Fibroblast of pulmonary artery (primary cell): Measurements from ENCODE around the gene CCNJL.

ENCODE experiments used
- DNase-seq: peaks from one replicate; pipeline ENCODE4 v3.0.0-alpha.2; 2010; ENCODE audit warnings: low read depth
- H3K4me3 ChIP-seq: replicated peaks from 2 replicates; pipeline ENCODE4 v1.5.1; 2011; ENCODE audit warnings: low read depth, mild to moderate bottlenecking, control low read depth, low read length, moderate library complexity
- TF ChIP-seq, protein P1 (sequence below): IDR thresholded peaks from 2 replicates; pipeline ENCODE4 v1.5.1; 2011; ENCODE audit warnings: mild to moderate bottlenecking, control low read depth, low read length, inconsistent platforms; ENCODE audit errors: missing control alignments

CCNJL gene

DNA sequence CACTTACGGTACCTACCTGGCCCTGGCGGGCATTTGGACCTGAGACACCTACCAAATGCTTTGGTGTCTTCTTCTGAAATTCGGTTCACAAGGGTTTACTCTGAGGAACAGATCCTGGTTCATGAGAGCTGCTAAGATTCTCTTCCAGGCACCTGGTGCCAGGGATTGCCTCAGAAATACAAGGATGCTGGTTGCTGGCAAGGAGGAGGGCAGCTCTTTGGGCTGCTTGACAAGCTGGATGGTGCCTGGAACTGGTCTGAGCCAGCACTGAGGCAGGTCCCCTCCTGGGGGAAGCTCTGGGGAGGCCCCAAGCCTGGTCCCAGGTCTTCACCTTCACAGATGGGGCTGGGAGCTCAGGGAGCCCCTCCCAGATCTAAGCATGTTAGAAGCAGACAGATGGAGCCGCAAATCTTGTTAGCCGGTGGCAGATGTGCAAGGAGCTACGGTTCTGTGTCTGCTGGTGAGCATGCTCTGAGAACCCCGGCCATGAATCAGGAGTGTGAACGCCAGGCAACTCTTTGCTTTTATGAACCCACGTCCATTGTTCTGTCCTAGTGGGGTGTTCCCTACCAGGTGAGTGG lies 66.8 kb downstream of the CCNJL start:
- DNase-seq: no peak
- no peak overlapping the region for H3K4me3 ChIP-seq
- TF ChIP-seq, protein P1, sequence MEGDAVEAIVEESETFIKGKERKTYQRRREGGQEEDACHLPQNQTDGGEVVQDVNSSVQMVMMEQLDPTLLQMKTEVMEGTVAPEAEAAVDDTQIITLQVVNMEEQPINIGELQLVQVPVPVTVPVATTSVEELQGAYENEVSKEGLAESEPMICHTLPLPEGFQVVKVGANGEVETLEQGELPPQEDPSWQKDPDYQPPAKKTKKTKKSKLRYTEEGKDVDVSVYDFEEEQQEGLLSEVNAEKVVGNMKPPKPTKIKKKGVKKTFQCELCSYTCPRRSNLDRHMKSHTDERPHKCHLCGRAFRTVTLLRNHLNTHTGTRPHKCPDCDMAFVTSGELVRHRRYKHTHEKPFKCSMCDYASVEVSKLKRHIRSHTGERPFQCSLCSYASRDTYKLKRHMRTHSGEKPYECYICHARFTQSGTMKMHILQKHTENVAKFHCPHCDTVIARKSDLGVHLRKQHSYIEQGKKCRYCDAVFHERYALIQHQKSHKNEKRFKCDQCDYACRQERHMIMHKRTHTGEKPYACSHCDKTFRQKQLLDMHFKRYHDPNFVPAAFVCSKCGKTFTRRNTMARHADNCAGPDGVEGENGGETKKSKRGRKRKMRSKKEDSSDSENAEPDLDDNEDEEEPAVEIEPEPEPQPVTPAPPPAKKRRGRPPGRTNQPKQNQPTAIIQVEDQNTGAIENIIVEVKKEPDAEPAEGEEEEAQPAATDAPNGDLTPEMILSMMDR: no peak

DNA sequence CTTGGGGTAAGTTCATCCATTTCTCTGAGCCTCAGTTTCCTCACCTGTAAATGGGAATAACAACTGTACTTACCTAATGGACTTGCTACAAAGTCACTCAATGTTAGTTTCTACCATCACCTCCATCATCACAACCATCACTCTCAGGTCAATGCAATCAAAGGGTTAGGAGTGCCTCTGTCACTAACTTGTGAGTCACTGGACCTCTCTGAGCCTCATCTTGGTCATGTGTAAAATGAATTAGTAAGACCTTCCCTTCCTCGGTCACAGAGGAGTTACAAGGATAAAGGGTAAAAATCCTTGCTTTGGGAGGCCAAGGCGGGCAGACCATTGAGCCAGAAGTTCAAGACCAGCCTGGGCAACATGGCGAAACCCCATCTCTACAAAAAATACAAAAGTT lies 70.2 kb downstream of the CCNJL start:
- DNase-seq: no peak
- H3K4me3 ChIP-seq: no peak overlapping the region
- TF ChIP-seq, protein P1: no peak

DNA sequence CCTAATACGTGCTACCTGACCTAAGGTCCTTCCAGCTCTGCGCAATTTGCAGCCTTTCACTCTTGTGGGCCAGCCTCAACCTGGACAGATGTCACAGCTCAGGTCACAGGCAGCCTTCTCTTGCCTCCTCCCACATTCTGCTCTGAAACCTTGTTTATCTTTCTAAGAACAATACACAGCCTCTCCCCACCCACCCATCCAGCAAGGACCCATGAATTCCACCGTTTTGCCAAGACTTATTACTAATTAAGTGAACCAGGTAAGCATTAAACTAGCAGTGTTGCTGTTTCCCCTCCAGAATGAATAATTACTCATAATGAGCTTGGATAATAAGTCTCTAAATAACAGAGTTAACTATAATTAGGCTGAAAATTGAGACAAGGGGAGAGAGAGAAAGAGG lies 72.0 kb downstream of the CCNJL start:
- TF ChIP-seq, protein P1: no peak
- no peak overlapping the region for H3K4me3 ChIP-seq
- DNase-seq: no peak

DNA sequence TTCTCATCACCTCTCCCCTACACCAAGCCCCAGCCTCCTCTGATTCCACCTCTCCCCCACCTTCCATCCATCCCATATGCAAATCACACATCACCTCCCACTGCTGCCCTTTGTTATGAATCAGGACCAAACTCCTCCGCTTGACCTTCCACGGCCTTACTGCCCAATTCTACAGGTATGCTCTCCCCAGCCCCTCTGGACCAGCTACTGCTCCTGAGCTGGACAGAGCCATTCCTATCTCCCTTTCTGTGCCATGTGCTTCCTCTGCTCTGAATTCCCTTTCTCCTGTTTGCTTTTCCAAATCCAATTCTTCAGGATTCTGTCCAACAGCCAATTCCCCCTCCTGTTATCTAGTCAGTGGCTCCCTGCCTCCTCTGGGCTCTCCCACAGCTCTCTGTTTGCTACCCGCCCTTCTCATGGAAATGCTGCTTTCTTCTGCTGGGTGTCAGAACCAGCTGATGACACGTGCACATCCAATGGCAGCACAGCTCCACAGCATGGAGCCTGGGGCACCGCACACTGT lies 74.7 kb downstream of the CCNJL start:
- no peak for DNase-seq
- H3K4me3 ChIP-seq: no peak overlapping the region
- TF ChIP-seq, protein P1: no peak

DNA sequence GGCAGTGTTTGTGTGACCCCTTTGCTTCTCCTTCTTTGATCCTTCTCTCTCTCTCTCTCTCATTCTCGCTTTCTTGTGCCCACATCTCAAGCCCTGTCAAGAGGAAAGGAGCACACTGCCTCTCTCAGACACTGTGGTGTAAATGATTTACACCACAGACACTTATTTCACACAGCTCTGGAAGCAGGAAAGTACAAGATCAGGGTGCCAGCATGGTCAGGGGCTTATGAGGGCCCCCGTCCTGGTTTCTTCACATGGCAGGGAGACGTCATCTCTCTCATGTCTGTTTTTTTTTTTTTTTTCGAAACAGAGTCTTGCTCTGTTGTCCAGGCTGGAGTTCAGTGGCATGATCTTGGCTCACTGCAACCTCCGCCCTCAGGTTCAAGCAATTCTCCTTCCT lies 76.6 kb downstream of the CCNJL start:
- H3K4me3 ChIP-seq: no peak overlapping the region
- no peak for DNase-seq
- TF ChIP-seq, protein P1: no peak

DNA sequence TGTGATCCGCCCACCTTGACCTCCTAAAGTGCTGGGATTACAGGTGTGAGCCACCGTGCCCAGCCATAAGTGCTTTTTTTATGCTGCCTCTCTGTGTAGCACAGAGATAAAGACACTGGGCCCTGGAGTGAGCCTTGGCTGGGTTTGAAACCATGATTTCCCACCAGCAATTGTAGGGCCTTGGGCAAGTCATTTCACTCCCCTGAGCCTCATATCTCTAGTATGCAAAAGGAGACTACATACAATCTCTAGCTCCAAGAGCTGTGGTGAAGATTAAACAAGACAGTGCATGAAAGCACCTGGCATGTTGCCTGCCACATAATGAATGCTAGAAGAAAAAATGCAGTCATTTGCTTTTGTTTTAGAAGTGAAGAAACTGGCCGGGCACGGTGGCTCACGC lies 79.1 kb downstream of the CCNJL start:
- no peak overlapping the region for H3K4me3 ChIP-seq
- TF ChIP-seq, protein P1: no peak
- peak; percentile 10 for DNase-seq

DNA sequence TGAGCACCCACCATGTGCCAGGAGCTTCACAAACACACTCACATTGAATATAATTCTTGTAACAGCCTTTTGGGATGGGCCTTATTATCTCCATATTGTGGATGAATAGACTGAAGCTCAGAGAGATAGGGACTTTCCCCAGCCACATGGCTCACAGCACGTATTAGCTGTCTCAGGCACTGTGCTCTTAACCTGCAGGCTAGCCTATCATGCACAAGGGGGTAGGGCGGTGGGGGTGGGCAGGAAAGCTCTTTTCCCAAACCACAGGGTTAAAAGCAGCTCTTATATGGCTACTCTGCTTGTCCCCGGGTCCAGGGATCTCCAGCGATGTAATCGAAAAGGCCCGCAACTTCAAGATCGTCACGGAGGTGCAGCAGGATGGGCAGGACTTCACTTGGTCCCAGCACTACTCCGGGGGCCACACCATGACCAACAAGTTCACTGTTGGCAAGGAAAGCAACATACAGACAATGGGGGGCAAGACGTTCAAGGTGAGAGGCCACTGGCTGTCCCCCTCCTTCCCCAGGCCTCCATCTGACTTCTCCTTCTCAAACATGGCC lies 80.5 kb downstream of the CCNJL start:
- DNase-seq: no peak
- TF ChIP-seq, protein P1: no peak
- H3K4me3 ChIP-seq: no peak overlapping the region
